NCI-H748 treated with DMSO at 0.1 percent for 48 hours (cell line): ENCODE data around the gene SMARCD3.

ENCODE experiments used
- DNase-seq: peaks from one replicate; lab custom pipeline; 2025; lab: John Stamatoyannopoulos, UW

SMARCD3 gene

DNA sequence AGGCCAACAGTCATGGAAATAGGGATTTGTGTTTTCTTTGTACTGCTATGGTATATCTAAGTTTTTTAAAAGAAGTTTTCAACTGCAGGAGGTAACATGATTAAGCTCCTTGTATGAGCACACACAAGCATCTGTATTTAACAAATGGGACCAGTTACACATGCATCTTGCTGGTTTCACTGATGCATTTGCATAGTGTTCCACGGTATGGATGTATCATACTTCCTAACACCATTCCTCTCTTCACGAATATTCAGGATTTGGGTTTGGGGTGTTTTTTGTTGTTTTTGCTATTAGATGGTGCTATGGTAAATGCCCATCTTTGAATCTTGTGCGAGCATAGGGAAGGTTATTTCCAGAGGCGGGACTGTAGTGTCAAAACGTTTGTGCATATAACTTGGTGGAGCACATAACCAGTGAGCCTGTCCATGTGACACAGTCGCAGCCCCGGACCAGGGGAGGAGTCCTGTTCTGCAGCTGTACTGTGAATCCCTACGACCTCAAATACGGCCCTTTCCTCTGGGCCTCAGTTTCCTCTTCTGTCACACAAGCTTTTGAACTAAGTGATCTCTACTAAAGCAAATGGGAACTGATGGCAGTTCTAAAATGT lies 40.1 kb downstream of the SMARCD3 start:
- no peak for DNase-seq

DNA sequence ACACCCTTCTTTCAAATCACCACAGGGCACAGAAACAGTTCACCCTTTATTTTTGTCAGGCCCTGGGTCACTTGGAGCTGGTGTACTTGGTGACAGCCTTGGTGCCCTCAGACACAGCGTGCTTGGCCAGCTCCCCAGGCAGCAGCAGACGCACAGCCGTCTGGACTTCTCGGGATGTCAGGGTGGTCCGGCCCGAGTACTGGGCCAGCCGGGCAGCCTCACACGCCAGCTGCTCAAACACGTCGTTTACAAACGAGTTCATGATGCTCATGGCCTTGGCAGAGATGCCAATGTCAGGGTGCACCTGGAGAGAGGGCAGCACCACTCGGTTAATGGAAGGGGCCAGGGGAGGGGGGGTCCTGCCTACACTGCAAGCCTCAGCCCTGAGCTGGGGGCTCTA lies 40.7 kb downstream of the SMARCD3 start:
- DNase-seq: no peak

DNA sequence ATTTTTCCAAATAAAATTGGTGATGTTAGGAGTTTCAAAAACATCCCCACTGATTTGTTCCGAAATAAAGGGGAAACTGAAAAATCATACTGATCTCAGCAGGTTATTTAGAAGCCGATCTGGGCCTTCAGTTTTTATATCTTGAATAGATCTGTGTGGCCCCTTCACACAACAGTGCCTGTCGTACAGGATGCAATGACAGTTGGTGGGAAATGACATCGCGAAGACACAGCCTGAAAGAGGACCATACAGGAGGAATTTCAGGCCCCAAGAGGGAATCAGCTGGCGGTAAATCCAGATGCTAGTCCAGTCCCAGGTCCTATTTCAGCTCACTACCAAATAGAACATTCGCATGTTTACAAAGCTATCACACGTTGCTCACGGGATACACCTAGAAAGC lies 41.2 kb downstream of the SMARCD3 start:
- DNase-seq: no peak

DNA sequence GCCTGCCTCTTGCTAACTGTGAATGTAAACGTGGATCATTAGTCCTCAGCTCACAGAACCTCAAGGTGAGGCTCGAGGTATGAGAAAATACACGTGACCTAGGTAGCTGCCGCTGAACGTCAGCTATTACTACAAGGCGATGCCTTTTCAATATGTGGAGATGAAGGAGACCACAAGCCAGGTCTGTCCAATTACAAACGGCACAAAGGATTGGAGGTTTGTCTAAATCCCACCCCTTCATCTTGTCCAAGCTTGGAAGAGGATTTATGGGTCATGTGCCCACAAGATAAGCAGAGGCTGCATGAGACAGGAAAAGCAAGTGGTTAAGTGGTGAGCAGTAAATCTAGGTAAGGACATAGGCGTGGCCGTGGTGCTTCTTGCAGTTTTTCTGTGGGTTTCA lies 41.6 kb downstream of the SMARCD3 start:
- no peak for DNase-seq

DNA sequence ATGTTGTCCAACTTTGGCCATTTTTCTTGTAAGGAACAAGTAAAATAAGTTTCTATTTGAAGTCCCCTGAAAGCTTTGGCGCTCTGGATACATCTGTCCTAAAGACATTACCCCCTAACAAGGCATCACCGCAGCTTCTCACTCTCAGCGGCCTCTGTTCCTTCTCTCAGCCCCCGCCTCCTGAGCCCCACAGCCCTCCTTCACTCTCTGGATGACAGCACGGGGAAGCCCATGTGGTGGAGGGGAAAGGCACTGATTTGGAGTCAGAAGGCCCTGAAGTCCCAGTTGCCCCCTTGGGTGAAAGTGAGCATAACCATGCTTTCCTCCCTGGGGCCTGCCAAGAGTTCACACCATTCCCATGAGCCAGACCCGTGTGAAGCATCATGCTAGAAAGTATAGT lies 42.8 kb downstream of the SMARCD3 start:
- no peak for DNase-seq

DNA sequence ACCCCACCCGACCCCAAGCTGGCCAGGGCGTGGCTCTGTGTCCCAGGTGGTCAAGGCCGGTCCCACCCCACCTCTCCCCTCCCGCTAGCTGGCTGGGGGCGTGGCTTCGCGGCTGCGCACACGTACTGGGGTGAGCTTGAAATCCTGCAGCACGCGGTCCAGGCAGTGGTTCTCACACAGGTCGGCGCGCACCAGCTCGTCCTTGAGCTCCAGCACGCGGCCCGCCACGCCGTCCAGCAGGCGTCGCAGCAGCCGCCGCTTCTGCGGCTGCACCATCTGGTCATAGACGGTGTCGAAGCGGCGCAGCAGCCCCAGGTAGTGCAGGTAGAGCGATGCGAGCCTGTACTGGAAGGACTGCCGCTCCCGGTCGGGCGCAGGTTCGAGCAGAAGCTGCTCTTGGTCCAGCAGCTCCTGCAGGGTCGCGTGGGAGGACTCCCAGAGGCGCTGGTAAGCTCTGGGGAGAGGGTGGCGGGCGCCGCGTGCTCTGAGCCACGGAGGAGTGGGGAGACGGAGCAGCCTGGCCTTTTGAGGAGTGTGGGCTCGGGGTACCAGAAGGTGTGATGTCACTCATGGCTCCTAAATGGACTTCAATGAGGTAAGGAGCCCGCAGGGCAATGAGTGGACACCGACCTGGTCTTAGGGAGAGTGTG lies 44.0 kb downstream of the SMARCD3 start:
- DNase-seq: no peak

DNA sequence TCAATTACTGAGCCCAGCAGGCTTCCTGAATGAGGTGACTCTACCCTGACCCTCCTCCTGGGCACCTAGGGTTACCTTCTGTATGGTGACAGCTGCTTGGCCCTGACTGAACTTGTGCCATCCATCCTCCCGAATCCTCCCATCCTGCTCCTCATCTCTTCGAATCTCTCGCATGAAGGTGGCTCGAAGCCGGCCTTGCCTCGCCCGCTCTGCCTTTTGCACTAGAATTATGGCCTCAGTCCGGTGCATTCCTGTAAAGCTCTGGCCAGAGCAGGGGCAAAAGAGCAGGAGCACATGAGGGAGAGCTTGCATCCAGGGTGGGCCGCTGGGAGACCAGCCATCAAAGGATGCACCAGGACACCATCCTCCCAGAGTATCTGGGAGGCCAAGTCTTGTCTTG lies 45.7 kb downstream of the SMARCD3 start:
- DNase-seq: no peak

DNA sequence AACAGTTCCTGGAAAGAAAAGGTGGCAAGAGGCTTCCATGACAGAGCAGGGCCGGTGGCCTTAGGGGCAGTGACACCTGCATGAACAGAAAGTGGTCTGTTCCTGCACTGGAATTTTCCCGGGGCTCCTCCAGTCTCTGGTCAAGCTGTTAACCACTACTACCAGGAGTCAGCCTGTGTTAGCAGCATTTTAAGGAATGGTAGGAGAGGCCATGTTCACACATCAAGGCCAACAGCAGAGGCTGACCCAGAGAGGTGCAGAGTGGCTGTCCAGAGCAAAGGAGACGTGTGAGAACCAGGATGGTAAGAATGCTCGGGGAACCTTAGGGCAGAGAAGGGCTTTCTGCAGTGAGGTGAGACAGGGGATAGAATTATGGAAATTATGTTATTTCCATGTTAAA lies 46.7 kb downstream of the SMARCD3 start:
- DNase-seq: no peak

DNA sequence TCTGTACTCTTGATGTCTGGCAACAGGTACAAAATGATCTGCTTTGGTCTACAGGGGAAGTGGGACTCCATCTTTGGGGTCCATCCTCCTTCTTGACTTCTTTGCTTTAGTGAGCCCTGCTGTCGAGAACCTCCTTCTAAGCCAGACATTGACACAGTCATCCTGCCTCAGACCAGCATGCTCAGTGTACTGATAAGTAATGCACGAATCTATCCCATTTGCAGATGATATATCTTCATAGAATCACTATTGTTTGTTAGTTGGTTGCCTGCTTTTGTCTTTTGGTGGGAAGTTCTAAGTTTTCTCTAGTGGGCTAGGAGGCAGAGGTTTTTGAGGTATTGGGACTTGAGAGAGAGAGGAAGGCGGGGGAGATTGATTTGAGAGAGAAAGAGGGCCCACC lies 47.1 kb downstream of the SMARCD3 start:
- no peak for DNase-seq

DNA sequence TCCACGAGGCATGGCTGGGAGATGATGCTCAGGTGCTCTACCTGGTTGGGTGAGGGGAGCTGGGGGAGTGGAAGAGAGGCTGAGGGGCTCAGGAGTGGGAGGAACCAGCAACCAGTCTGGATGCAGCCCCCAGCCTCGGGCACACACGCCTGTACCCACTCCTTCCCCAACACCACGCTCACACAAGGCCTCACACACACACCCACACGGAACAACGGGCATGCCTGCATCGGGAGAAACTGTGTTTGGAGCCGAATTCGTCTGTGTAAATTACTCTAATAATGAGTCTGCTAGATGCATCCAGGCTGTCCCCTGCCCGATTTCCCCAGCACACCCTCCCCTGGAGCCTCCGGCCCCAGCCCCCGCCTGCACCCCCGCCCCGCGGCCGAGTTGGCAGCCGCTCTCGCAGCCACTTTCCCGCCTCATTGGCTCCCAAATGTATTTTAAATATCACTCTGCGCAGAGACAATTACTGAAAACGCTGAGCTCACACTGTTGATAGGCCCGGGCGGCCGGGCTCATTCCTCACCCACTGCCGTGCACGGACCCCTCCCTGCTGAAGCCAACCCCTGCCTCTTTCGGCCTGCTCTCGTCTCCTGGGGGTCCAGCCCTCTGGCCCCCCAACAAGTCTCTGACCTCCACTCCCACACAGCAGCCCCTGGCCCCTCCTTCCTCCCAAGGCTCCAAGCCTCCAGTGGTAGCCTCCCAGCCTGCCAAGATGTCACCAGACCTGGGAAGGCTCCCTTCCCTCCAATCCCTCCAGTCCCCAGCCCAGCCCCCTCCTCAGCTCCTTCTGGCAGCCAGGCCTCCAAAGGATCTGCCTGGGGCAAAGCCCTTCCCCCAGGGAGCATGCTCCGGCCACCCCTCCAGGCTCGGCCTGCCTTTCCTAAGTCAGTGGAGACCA lies 49.3 kb downstream of the SMARCD3 start:
- no peak for DNase-seq

DNA sequence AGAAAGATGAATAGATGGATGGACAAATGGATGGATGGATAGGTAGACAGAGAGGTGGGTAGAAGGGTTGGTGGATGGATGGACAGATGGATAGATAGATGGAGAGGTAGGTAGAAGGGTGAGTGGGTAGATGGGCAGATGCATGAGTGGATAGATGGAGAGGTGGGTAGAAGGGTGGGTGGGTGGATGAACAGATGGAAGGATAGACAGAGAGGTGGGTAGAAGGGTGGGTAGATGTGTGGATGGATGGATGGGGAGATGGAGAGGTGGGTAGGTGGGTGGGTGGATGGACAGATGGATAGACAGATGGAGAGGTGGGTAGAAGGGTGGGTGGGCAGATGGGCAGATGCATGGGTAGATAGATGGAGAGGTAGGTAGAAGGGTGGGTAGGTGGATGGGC lies 50.6 kb downstream of the SMARCD3 start:
- DNase-seq: no peak

DNA sequence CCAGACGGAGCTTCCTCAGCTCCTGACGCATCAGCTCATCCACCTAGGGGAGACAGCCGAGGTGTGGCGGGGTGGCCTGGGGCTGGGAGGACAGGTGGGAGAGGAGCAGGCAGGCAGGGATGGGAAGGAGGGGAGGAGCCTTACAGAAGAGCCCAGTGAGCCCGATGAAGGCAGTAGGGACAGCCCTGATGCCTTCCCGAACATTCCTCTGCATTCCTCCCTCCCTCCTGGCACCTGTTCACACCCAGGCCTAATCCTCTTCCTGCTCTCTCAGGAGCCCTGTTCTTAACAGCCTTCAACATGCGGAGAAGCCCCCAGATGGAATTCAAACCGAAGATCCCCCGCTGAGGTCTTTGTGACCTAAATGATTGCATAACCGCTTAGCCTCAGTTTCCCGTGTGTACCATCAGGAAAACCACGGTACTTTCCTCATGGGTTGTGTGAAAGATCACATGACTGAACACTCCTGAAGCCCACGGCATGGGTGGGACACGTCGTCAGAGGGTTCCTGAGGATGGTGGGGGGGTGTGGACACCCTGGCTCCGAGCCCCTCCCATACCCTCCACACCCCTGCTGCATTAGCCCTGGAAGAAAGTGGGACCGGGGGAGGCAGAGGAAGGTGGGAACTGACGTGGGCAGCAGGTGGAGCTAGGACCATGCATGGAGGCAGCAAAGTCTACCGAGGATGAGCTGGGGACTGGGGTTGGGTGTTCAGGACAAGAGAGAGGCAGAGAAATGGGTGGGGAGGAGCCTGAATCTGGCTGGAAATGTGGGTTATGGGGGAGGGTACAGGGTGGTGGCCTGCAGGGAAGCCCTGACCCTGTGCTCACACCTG lies 52.7 kb downstream of the SMARCD3 start:
- DNase-seq: no peak

DNA sequence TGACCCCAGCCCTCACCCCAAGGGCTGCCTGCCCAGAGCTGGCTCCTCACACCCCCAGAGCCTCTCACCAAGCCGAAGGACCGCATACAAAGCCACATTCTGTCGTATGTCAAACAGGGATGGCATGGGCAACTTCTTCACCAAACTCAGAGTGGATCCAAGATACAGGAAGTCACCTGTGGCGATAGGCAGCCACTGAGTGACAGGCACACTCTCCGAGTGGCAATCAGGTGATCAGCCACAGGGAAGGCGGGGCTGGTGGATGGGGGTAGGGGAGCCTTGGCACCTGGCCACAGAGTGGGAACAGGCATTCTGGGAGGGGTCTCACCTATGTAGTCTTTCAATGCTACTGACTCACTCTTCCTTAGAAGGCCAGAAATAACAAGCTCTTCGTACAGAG lies 54.3 kb downstream of the SMARCD3 start:
- DNase-seq: no peak

DNA sequence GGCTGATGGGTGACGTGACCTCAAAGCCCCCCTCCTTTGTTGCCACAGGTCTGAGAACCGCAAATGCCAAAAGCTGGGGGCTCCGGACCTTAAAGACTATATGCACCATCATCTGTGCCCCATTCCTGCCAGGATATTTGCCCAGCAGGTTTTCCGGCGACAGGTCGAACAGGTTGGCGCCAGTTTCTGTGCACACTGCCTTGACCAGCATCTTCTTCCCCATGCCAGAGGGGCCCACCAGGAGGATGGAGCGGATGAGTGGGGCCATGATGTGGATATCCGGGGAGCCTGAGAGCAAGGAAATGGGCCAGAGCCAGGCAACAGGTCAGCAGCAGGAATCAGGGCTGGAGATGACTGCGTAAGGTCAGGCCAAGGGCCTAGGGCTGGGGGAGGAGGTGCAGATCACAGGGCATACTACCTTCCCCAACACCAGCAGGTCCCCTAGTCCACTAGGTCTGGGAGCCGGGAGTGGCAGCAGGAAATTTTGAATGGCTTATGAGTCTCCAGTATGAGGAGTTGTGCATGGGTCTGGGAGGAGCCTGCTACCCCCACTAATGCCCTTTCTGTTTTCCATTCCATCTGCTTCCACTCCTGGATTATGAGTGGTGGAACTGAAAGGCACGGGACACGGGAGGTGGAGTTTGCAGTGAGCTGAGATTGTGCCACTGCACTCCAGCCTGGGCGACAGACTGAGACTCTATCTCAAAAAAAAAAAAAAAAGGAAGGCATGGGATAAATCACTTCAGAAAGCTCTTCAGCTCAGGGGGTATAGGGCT lies 55.1 kb downstream of the SMARCD3 start:
- no peak for DNase-seq

DNA sequence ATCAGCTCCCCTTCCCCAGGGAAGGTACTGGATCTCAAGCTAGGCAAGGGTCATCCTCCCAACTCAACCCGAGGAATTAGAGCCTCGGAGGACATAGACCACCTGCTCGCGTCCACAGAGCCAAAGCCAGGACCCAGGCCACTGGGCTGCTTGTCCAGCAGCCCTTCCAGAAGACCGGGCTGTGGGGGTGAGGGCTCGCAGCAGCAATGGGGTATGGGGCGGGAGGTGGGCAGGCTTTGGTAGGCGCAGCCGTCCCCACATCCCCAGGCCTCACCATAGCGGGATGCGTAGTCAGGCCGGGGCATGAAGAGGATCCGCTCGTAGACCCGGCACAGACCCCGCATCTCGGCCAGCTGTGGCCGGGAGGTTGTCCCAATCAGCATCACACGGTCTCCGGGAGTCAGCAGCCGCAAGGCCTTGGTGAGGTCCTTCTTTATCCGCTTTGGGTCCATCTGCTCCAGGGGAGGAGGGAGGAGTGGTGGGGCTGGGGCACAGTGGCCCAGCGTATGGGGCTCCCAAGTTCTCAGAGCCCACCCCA lies 56.4 kb downstream of the SMARCD3 start:
- DNase-seq: no peak

DNA sequence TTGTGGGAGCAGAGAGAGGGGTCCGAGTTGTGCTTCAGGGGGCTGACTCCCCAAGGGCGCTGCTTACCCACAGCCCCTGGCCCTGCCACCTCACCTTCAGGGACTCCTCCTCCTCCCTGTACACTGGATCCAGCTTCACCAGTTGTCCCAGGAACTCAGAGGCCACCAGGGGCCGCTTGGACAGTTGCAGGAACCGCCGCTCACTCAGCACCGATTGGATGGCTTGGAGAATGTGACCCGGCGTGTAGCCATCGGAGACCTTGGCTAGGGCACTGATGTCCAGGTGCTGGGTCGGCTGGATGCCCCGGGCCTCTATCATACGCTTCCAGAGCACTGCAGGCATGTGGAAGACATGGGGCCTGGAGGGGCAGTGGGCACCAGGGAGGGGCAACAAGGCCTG lies 57.0 kb downstream of the SMARCD3 start:
- DNase-seq: no peak

DNA sequence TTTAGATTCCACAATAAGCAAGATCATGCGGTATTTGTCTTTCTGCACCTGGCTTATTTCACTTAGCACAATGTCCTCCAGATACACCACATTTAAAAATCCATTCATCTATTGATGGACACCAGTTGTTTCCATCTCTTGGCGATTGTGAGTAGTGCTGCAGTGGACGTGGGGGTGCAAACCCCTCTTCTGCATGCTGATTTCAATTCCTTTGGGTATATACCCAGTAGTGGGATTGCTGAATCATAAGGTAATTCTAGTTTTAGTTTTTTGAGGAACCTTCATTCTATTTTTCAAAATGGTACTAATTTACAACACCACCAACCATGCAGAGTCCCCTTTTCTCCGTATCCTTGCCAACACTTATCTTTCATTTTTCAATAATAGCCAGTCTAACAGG lies 59.5 kb downstream of the SMARCD3 start:
- DNase-seq: no peak
